ENCODE data around the gene C1orf198. TPM values are rescaled to one million over a fixed set of nuclear protein-coding genes. Genes with fewer than 3 reads are reported as not detected.
A peak's percentile ranks its signal among the peaks of the same experiment; 100 is the strongest.

C1orf198 gene
- polyA plus RNA-seq, 1 of the 3 experiments (the other 2 are of a cell fraction) = 12.3 TPM

- Histone ChIP-seq H4K20me1 (ENCODE audit: insufficient read depth) (peaks cover 33% of the 10 kb centered on the region), H2AFZ (ENCODE audit: low read depth) (no peak overlapping the region)
Measured at GRCh38 chr1:230852959-230853358, 15.4 kb downstream of the C1orf198 start.

GRCh38 chr1:230851291-230851691 lies 17.0 kb downstream of the C1orf198 start:
- TF ChIP-seq IRF3 (IDR thresholded peaks at IDR 0.05; ENCODE audit: low read depth, low read length) (no peak), MAX (IDR thresholded peaks at IDR 0.05; ENCODE audit: low read depth) (peak; percentile 47; the same call in 1 of the 2 replicates), EP300 (IDR thresholded peaks at IDR 0.05; ENCODE audit: borderline replicate concordance in 1 of 2, low read depth in 1 of 2, low read length in 1 of 2) (peak in 1 of 2 experiments; percentile 77; a peak in 1 of 4 replicates), GABPA (IDR thresholded peaks at IDR 0.05; ENCODE audit: low read depth) (no peak), TEAD4 (IDR thresholded peaks at IDR 0.05; ENCODE audit: borderline replicate concordance, insufficient read depth) (0 out of 2 replicates have a peak, but pooled peaks have one; percentile 60), NFIC (IDR thresholded peaks at IDR 0.05; ENCODE audit: borderline replicate concordance) (peak; percentile 66; the same call in 1 of the 2 replicates), PBX3 (IDR thresholded peaks at IDR 0.05) (peak; percentile 79), RXRA (IDR thresholded peaks at IDR 0.05; ENCODE audit: borderline replicate concordance, low read depth) (no peak), MEF2A (IDR thresholded peaks at IDR 0.05; ENCODE audit: borderline replicate concordance, low read depth) (peak; percentile 60; the same call in 1 of the 2 replicates), SIN3A (IDR thresholded peaks at IDR 0.05; ENCODE audit: borderline replicate concordance, low read depth, low read length) (peak; percentile 53; the same call in 1 of the 2 replicates), TCF12 (IDR thresholded peaks at IDR 0.05) (peak; percentile 67), USF2 (IDR thresholded peaks at IDR 0.05; ENCODE audit: borderline replicate concordance, low read depth, low read length) (no peak)
- no peaks in the 10 kb centered on the region for H3K9me2 ChIP-seq
- H3K9ac ChIP-seq = no peak overlapping the region
- POLR2A ChIA-PET = no interaction called here
- peaks cover 23 to 36% of the 10 kb centered on the region in 2 experiments; a peak in 3 of 4 replicates for H3K4me1 ChIP-seq (ENCODE audit: control insufficient read depth in 1 of 2, insufficient read depth in 2 of 2, low read depth in 1 of 2, low read length in 1 of 2)
- CTCF ChIA-PET = no interaction called here
- peaks cover 22% of the 10 kb centered on the region; the same call in 1 of the 2 replicates for H3K79me2 ChIP-seq (ENCODE audit: insufficient read depth)
- H3F3A ChIP-seq (replicated peaks; ENCODE audit: insufficient read depth) = peaks cover 8% of the 10 kb centered on the region
- H3K27ac ChIP-seq (ENCODE audit: low read depth in 2 of 2, low read length in 1 of 2) = peak overlapping the region; percentile 12 to 60; a peak in 2 of 4 replicates
- H3K36me3 ChIP-seq (replicated peaks in 1 of 2; ENCODE audit: control insufficient read depth in 1 of 2, insufficient read depth in 2 of 2, low read length in 1 of 2) = peaks cover 15 to 22% of the 10 kb centered on the region in 2 experiments
- peaks cover 30% of the 10 kb centered on the region for H4K20me1 ChIP-seq (ENCODE audit: insufficient read depth)
- 36% methylated on average over 4 of the region's 5 CpGs for WGBS (ENCODE audit: low lambda C conversion rate)
- no peaks in the 10 kb centered on the region for H3K9me3 ChIP-seq
- no peaks in the 10 kb centered on the region for H3K27me3 ChIP-seq (ENCODE audit: insufficient read depth)
- H2AFZ ChIP-seq (ENCODE audit: low read depth) = no peak overlapping the region
- DNase-seq = no peak
- H3K4me3 ChIP-seq (ENCODE audit: low read depth in 2 of 2, low read length in 1 of 2) = no peak overlapping the region
- H3K4me2 ChIP-seq = peak overlapping the region; percentile 60

More at GRCh38 chr1:230852959-230853358, 15.4 kb downstream of the C1orf198 start:
- no peaks in the 10 kb centered on the region for H3K9me2 ChIP-seq
- TF ChIP-seq FOXM1 (IDR thresholded peaks at IDR 0.05; ENCODE audit: low read depth) (no peak), GATA2 (CRISPR knock-in tag; IDR thresholded peaks at IDR 0.05) (no peak), MAX (IDR thresholded peaks at IDR 0.05; ENCODE audit: low read depth) (no peak), CHD2 (IDR thresholded peaks at IDR 0.05; ENCODE audit: low read length, partially characterized antibody) (no peak), MXI1 (IDR thresholded peaks at IDR 0.05; ENCODE audit: low read depth, low read length) (no peak), RAD21 (IDR thresholded peaks at IDR 0.05; ENCODE audit: low read length) (no peak), NFIC (IDR thresholded peaks at IDR 0.05; ENCODE audit: borderline replicate concordance) (no peak), TEAD4 (IDR thresholded peaks at IDR 0.05; ENCODE audit: borderline replicate concordance, insufficient read depth) (no peak), RCOR1 (IDR thresholded peaks at IDR 0.05; ENCODE audit: low read length) (no peak), USF2 (IDR thresholded peaks at IDR 0.05; ENCODE audit: borderline replicate concordance, low read depth, low read length) (no peak)
- H3K4me2 ChIP-seq = no peak overlapping the region
- H3K27me3 ChIP-seq (ENCODE audit: insufficient read depth) = no peaks in the 10 kb centered on the region
- no peak overlapping the region for H3K4me3 ChIP-seq (ENCODE audit: low read depth in 2 of 2, low read length in 1 of 2)
- 91% methylated on average over 8 of the region's 8 CpGs for WGBS (ENCODE audit: low lambda C conversion rate)
- no peaks in the 10 kb centered on the region for H3K9me3 ChIP-seq
- H3F3A ChIP-seq (replicated peaks; ENCODE audit: insufficient read depth) = peaks cover 8% of the 10 kb centered on the region
- peaks cover 15 to 22% of the 10 kb centered on the region in 2 experiments for H3K36me3 ChIP-seq (replicated peaks in 1 of 2; ENCODE audit: control insufficient read depth in 1 of 2, insufficient read depth in 2 of 2, low read length in 1 of 2)
- H3K9ac ChIP-seq = no peak overlapping the region
- H3K4me1 ChIP-seq (ENCODE audit: control insufficient read depth in 1 of 2, insufficient read depth in 2 of 2, low read depth in 1 of 2, low read length in 1 of 2) = peaks cover 26 to 41% of the 10 kb centered on the region in 2 experiments
- CTCF ChIA-PET = no interaction called here
- POLR2A ChIA-PET = no interaction called here
- DNase-seq = no peak
- no peak overlapping the region for H3K27ac ChIP-seq (ENCODE audit: low read depth in 2 of 2, low read length in 1 of 2)
- peaks cover 25% of the 10 kb centered on the region; the same call in 1 of the 2 replicates for H3K79me2 ChIP-seq (ENCODE audit: insufficient read depth)
